GM20431 (cell line): Measurements from ENCODE around the gene HIP1R.

ENCODE experiments used
- in situ Hi-C: fragments of 300-500 bp; cut with MseI, MboI; formaldehyde crosslinking; loops from one replicate; pipeline ENCODE4 v1.15.0; 2020; ENCODE audit warnings: low sequenced_read_pairs; ENCODE audit not compliant: unreplicated experiment

HIP1R gene

GRCh38 chr12:122825773-122826724, 9.2 kb upstream of the HIP1R start:
- in situ Hi-C loops, result no loop called here

GRCh38 chr12:122827258-122827657, 8.0 kb upstream of the HIP1R start:
- in situ Hi-C loops, result no loop called here

- in situ Hi-C loops, result no loop called here
Measured at GRCh38 chr12:122830517-122831214, 4.6 kb upstream of the HIP1R start.

GRCh38 chr12:122834104-122834920, 945 bp upstream of the HIP1R start:
- in situ Hi-C loops, result no loop called here

- in situ Hi-C loops, result no loop called here
Measured at GRCh38 chr12:122835750-122836026, 431 bp downstream of the HIP1R start.

- in situ Hi-C loops, result no loop called here
Measured at GRCh38 chr12:122836027-122836921, 1.0 kb downstream of the HIP1R start.

- in situ Hi-C loops, result no loop called here
Measured at GRCh38 chr12:122837306-122838265, 2.3 kb downstream of the HIP1R start.

GRCh38 chr12:122838841-122839240, 3.6 kb downstream of the HIP1R start:
- in situ Hi-C loops, result no loop called here

- in situ Hi-C loops, result no loop called here
Measured at GRCh38 chr12:122839907-122840554, 4.8 kb downstream of the HIP1R start.

- in situ Hi-C loops, result no loop called here
Measured at GRCh38 chr12:122840580-122841513, 5.6 kb downstream of the HIP1R start.

- in situ Hi-C loops, result no loop called here
Measured at GRCh38 chr12:122841544-122842321, 6.5 kb downstream of the HIP1R start.

- in situ Hi-C loops, result no loop called here
Measured at GRCh38 chr12:122842505-122843405, 7.5 kb downstream of the HIP1R start.

- in situ Hi-C loops, result no loop called here
Measured at GRCh38 chr12:122843455-122843854, 8.2 kb downstream of the HIP1R start.

GRCh38 chr12:122844366-122844971, 9.2 kb downstream of the HIP1R start:
- in situ Hi-C loops, result no loop called here
